GM23248 (cell line): ENCODE data around the gene GABRB3.

Source experiments
- EZH2 ChIP-seq: fragments of 200-600 bp; sonication (generic); IDR thresholded peaks from 2 replicates; pipeline ENCODE4 v1.6.1; 2018; ENCODE audit warnings: antibody characterized with exemption, mild to moderate bottlenecking; ENCODE audit not compliant: insufficient read depth, poor library complexity, severe bottlenecking
- EZH2phosphoT487 ChIP-seq: fragments of 200-600 bp; sonication (generic); IDR thresholded peaks from 2 replicates; pipeline ENCODE4 v1.6.1; 2018; ENCODE audit warnings: antibody characterized with exemption, moderate library complexity, mild to moderate bottlenecking, low read depth; ENCODE audit not compliant: insufficient read depth

DNA sequence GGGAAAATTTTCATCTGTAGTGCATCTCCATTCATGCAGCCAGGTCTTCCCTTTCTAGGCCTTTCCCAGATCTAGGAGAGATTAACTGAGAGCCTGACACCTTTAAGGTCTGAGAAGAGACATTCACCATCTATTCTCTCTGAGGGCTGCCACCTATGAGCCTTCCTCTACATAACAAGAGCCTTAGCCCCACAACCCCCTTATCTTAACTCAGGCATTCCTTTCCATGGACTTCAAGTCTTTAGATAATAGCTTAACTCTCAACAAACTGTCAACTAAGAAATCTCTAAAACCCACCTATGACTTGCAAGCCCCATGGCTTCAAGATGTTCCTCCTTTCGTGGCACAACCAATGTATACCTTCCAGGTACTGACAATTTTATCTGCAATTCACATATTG lies 121.0 kb downstream of the GABRB3 start:
- no peak for TF ChIP-seq EZH2
- TF ChIP-seq EZH2phosphoT487 = no peak
